HEK293T (cell line): ENCODE measurements around the gene GIMAP5.

Source experiments
- CTCF ChIA-PET: fragments of 350-600 bp; formaldehyde crosslinking; extraction: SDS; loops from one replicate; lab custom pipeline; 2021; ENCODE audit warnings: antibody characterized with exemption, inconsistent platforms; lab: Yijun Ruan, JAX
- POLR2A ChIA-PET: fragments of 350-600 bp; formaldehyde crosslinking; extraction: SDS; loops from one replicate; lab custom pipeline; 2020; ENCODE audit warnings: antibody characterized with exemption, inconsistent platforms; lab: Yijun Ruan, JAX
- DNase-seq: peaks from one replicate; pipeline ENCODE4 v3.0.0; 2012; ENCODE audit warnings: mixed read lengths; ENCODE audit errors: extremely low spot score
- ARNT ChIP-seq: fragments of 450-650 bp; IDR thresholded peaks from 2 replicates; pipeline ENCODE4 v1.6.1; 2017; ENCODE audit warnings: mild to moderate bottlenecking
- BHLHE40 ChIP-seq: fragments of 450-650 bp; IDR thresholded peaks from 2 replicates; pipeline ENCODE4 v1.6.1; 2016; ENCODE audit warnings: mild to moderate bottlenecking, moderate library complexity, borderline replicate concordance
- CTBP1 ChIP-seq: fragments of 450-650 bp; IDR thresholded peaks from 2 replicates; pipeline ENCODE4 v1.6.1; 2016; ENCODE audit warnings: borderline replicate concordance
- ELF4 ChIP-seq: fragments of 450-650 bp; IDR thresholded peaks from 2 replicates; pipeline ENCODE4 v1.6.1; 2017; ENCODE audit warnings: antibody characterized with exemption
- FOXA1 ChIP-seq: fragments of 450-650 bp; IDR thresholded peaks from 2 replicates; pipeline ENCODE4 v1.6.1; 2016; ENCODE audit warnings: mild to moderate bottlenecking
- FOXK2 ChIP-seq: fragments of 450-650 bp; IDR thresholded peaks from 2 replicates; pipeline ENCODE4 v1.6.1; 2016; ENCODE audit warnings: mild to moderate bottlenecking
- FOXM1 ChIP-seq: fragments of 450-650 bp; IDR thresholded peaks from 2 replicates; pipeline ENCODE4 v1.6.1; 2017; ENCODE audit warnings: mild to moderate bottlenecking, borderline replicate concordance
- HDGF ChIP-seq: fragments of 450-650 bp; IDR thresholded peaks from 2 replicates; pipeline ENCODE4 v1.6.1; 2017; ENCODE audit warnings: antibody characterized with exemption, borderline replicate concordance
- L3MBTL2 ChIP-seq: fragments of 450-650 bp; conservative IDR thresholded peaks from 2 replicates; pipeline ENCODE4 v1.6.1; 2016; ENCODE audit warnings: mild to moderate bottlenecking
- LEF1 ChIP-seq: fragments of 450-650 bp; IDR thresholded peaks from 2 replicates; pipeline ENCODE4 v1.6.1; 2017; ENCODE audit warnings: mild to moderate bottlenecking, borderline replicate concordance
- NFRKB ChIP-seq: fragments of 450-650 bp; IDR thresholded peaks from 2 replicates; pipeline ENCODE4 v1.6.1; 2016; ENCODE audit warnings: mild to moderate bottlenecking, moderate library complexity
- PKNOX1 ChIP-seq: fragments of 450-650 bp; IDR thresholded peaks from 2 replicates; pipeline ENCODE4 v1.6.1; 2016
- SP1 ChIP-seq: fragments of 450-650 bp; IDR thresholded peaks from 2 replicates; pipeline ENCODE4 v1.6.1; 2017
- SUZ12 ChIP-seq: fragments of 450-650 bp; IDR thresholded peaks from 2 replicates; pipeline ENCODE4 v1.6.1; 2016; ENCODE audit warnings: mild to moderate bottlenecking
- TARDBP ChIP-seq: fragments of 450-650 bp; IDR thresholded peaks from 2 replicates; pipeline ENCODE4 v1.6.1; 2016
- ZNF384 ChIP-seq: fragments of 450-650 bp; IDR thresholded peaks from 2 replicates; pipeline ENCODE4 v1.6.1; 2016

Gene GIMAP5

DNA sequence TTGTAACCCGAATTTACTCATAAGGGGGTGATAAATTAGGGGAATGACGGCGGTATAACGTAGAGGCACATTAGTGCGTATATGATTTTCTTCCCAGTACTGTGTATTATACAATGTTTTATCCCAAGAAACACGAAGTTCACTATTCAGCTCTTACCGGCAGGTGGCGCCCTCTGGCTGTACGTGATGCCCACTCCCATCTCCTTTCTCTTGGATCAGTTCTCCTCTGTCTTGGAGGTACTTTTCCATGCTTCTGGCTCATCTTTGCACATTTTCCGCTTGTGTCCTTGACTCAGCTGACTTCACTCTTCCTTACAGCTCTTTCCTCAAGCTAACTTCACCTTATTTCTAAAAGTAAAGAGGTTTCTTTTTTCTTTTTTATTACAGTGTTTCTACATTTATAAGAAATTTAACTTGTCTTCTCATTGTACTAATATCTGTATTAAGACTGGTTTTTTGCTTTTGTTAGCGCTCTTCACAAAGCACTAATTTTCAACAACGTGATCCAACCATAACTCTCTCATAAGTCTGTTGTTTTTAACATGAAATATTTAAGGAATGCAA is 41.6 kb downstream of the GIMAP5 start:
- CTCF ChIA-PET: interaction anchor here (0.6 to 2.4 kb wide), 7 partner anchors 9 to 579 kb away, joined by 3 to 10 read pairs (median 4); no protein-coding TSS in a partner anchor
- DNase-seq: peak; percentile 89
- POLR2A ChIA-PET: no interaction called here

GRCh38 chr7:150780292-150780691 is 43.1 kb downstream of the GIMAP5 start:
- DNase-seq: no peak
- ChIA-PET CTCF (interaction anchor here (0.6 to 2.4 kb wide), 3 partner anchors 96 to 179 kb away, joined by 3 to 10 read pairs (median 3); no protein-coding TSS in a partner anchor), POLR2A (no interaction called here)
- TF ChIP-seq FOXK2 (no peak), L3MBTL2 (no peak), LEF1 (no peak), ARNT (no peak), CTBP1 (no peak), FOXA1 (no peak), SP1 (no peak), ZNF384 (no peak), HDGF (no peak), NFRKB (no peak), PKNOX1 (no peak), TARDBP (no peak), ELF4 (no peak)

More for the DNA sequence above, 41.6 kb downstream of the GIMAP5 start:
- TF ChIP-seq ARNT (no peak), CTBP1 (no peak), NFRKB (no peak), TARDBP (no peak), FOXK2 (no peak)

DNA sequence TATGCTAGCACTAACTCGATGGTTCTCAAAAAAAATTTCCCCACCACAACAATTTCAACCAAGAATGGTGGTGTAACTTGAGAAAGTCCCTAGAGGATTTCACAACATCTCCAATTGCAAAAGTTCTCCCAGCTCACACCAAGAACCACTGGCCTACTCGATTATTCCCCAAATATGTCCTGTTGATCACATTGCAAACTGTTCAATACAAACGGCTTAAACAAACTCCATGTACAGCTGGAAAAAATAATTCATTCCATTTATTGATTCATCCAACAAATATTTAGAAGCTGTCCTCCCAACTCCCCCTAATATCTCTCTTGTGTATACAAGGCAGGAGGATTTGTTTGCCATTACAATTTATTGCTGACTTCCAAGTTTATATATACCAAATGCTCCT is 43.9 kb downstream of the GIMAP5 start:
- TF ChIP-seq TARDBP: no peak
- no peak for TF ChIP-seq ELF4
- no peak for TF ChIP-seq CTBP1
- no peak for TF ChIP-seq SP1
- TF ChIP-seq FOXA1: no peak
- no peak for TF ChIP-seq BHLHE40
- no peak for TF ChIP-seq PKNOX1
- DNase-seq: no peak
- POLR2A ChIA-PET: no interaction called here
- CTCF ChIA-PET: interaction anchor here (0.7 to 1.0 kb wide), 3 partner anchors 15 to 205 kb away, joined by 3 to 4 read pairs (median 3); no protein-coding TSS in a partner anchor

GRCh38 chr7:150781961-150782360 is 44.7 kb downstream of the GIMAP5 start:
- CTCF ChIA-PET: interaction anchor here (0.7 kb wide), 1 partner anchor 16 kb away, joined by 3 read pairs; no protein-coding TSS in a partner anchor
- TF ChIP-seq FOXA1 (no peak), NFRKB (no peak), BHLHE40 (no peak), SP1 (no peak), TARDBP (no peak), ELF4 (no peak), FOXK2 (no peak), FOXM1 (no peak), CTBP1 (no peak), HDGF (no peak), ZNF384 (no peak), PKNOX1 (no peak), L3MBTL2 (no peak), ARNT (no peak)

DNA sequence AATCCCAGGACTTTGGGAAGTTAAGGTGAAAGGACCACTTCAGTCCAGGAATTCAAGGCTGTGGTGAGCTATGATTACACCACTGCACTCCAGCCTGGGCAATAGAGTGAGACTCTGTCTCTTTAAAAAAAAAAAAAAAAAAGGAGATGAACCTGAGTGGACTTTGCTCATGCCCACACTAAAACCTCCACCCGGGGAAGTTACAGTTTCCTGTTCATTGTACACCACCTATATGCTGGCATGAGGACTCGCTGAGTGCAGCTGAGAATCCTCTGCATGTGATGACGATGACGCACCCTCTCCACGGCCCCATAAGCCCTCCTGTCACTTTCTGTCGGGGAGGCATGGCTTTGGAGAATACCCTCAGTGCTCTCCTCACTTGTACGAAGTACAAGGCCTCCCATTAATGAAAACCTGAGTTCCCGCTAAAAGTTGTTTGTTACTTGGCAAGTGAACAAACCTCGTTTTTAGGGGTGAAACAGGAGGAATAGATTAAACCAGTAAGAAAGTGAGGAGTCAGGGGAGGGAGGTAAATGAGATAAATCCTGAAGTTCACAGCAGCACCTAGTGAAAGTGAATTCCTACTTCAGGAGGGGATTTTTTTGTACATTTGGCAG is 47.0 kb downstream of the GIMAP5 start:
- no peak for TF ChIP-seq L3MBTL2
- no peak for TF ChIP-seq FOXA1
- TF ChIP-seq FOXK2: no peak
- TF ChIP-seq SUZ12: no peak
- TF ChIP-seq ZNF384: no peak
- TF ChIP-seq ELF4: no peak
- TF ChIP-seq PKNOX1: no peak
- TF ChIP-seq TARDBP: no peak
- ChIA-PET POLR2A (no interaction called here), CTCF (no interaction called here)
- no peak for DNase-seq

More at GRCh38 chr7:150781961-150782360, 44.7 kb downstream of the GIMAP5 start:
- no peak for DNase-seq
- POLR2A ChIA-PET: no interaction called here

DNA sequence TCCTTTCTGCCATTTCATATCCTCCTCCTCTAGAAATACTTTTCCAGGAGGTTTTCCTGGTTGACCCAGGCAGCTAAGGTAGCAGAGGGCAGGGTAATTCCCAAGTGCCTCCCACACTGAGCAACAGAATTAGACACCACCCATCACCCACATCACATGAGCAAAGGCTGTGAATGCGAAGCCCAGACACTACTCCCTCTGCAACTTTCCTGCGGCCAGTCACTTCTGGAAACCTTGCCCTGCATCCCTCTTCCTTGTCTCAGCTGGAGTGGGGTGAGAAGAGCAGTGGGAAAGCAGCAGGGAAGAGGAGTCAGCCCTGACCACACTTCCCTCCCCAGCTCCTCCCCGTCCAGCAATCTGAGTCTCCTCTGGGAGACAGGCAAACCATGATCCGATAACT is 47.7 kb downstream of the GIMAP5 start:
- CTCF ChIA-PET: interaction anchor here (0.6 to 1.0 kb wide), 2 partner anchors 92 to 901 kb away, joined by 3 read pairs; no protein-coding TSS in a partner anchor

More for the DNA sequence above, 47.7 kb downstream of the GIMAP5 start:
- DNase-seq: no peak
- POLR2A ChIA-PET: no interaction called here
- TF ChIP-seq SP1 (no peak), PKNOX1 (no peak), L3MBTL2 (no peak), TARDBP (no peak), BHLHE40 (no peak), SUZ12 (no peak), FOXA1 (no peak), CTBP1 (no peak), FOXM1 (no peak), FOXK2 (no peak), NFRKB (no peak), ELF4 (no peak)
